ENCODE data around the gene FRZB.

The FRZB gene

DNA sequence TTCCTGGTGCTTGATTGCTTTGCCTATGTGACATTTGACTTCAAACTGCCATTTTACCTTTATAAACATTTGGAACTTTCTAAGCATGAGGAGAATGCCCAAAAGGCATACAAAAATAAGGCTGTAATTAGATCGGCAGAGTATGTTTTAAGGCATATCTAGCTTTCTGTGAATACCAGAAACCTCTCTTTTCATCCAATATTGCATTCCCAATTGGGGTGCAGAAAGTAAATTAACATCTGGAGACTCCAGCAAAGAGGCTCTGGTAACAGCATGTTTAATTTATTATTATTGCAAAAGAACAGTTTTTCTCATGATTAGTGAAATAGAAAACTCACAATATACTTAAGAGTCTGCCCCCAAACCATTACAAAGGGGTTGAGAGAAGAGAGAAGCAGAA lies 32.1 kb downstream of the FRZB start:
- no peak for DNase-seq (ENCODE audit: low read depth)

DNA sequence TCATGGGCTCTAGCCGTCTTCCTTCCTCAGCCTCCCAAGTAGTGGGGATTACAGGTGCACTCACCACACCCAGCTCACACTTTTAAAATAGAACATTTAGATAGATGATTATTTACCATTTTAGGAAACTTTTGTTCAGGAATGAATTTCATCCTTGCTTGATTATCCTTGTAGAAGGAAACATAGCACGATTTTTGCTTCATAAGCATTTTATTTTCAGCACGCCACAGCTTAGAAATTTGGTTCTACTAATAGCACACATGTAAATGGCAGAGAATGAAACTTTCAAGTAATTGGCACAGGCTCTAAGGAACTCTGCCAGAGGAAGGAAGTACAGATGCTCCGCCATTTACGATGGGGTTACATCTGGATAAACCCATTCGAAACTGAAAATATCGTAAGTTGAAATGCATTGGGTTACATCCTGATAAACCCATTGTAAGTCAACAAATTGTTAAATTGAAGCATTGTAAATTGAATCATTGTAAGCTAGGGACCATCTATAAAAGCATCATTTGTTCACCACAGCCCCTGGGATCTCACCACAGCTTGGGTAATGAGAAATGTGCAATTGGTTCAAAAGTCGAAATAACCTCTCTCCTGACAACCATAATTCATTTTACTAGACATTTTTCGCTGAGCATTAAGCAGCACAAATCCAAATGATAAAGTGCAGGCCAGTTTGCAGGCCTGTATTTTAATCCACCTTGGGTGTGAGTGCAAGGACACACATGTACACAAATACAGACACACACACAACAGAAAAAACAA lies 33.2 kb downstream of the FRZB start:
- no peak for DNase-seq (ENCODE audit: low read depth)

DNA sequence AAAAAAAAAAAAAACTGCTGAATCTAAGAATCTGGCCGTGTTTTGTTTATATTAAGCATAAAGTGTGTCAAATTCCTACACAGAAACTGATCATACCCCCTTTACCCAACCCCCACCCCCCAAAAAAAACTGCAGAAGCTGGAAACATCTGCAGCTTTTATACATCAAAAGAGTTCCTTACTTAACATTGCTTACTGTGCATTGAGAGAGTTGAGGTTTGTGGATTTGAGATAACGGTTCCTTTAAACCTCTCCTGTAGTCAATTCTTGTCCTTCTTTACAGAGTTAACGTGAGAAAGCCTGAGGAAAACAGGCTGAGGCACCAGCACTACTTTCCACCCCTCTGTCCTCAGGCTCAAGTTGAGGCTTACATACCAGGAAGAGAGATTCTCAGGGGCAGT lies 34.5 kb downstream of the FRZB start:
- DNase-seq (ENCODE audit: low read depth), result no peak

DNA sequence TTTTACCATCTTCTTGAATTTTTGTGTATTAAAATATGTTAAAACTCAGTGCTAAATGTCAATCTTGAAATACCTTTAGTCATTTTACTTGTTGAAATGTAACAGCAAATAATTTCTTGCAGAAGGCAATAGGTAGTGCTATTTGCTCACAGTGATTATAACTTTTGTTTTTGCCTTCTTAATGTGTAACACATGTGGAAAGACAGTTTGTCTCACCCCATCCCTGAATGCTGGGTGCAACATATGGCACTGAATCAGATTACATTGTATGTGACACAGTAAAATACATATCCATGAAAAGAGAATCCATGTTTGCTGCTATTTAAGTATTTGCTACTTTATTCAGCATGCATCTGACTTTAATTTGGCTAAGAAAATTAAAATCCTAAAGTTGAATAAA lies 35.3 kb downstream of the FRZB start:
- DNase-seq (ENCODE audit: low read depth), result no peak

DNA sequence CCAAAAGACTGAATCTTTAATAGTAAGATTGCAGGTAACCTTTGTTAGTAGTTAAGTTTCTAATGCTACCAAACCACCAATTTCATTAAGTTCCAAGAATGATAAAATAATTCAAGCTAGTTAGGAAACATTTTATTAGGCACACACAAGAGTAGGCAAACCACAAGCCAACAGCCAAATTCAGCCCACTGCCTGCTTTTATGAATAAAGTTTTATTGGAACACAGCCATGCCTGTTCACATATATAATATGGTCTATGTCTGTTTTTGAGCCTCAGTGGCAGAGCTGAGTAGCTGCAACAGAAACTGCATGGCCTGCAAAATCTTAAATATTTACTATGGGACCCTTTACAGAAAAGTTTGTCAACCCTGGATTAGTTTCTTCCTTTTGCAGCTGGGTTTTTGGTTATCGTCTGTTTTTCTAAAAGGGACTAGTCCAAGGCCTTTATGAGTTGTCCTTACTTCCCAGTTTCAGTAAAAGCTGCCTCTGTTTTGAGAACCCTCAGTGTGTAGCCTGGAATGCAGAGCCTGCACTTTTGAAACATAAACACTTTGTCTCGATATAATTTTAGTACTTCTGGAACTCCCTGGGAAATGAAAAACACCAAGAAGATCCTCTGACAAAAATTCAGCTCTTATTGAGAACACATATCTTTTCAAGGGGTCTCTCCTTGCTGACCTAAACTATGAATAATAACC lies 39.1 kb downstream of the FRZB start:
- DNase-seq (ENCODE audit: low read depth), result no peak

DNA sequence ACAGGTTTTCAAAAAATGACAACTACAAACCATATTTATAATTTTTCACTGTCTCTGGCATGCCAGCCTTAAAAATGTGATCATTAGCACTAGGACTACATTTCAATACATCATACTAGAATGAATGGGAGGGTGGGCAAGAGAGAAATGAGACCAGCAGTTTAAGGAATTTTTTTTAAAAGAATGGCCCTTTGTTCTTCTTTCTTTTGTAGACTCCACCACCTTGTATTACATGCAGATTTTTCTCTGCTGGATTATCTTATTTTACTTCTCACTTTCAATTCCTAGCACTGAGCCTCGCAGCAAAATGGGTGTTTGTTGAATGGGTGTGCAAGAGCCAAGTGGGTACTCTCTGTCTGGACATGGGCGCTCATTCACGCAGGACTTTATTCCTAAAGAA lies 39.9 kb downstream of the FRZB start:
- no peak for DNase-seq (ENCODE audit: low read depth)

DNA sequence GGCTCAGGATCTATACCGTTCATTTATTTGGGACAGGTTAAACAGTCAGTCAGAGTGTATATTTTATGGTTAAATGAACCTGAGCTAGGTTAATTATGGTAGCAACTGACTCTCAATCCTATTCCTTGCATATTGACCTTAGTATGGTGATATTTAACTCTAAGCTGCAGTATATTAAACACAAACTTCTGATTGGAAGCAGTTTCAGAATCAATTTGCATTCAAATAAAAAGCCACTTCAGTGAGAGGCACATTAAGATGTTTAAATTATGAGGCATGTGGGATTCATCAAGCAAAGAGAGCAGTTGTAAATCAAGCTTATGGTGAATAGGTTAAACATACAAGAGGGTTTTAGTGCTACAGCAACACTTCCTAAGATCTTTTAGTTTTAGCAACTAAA lies 40.4 kb downstream of the FRZB start:
- no peak for DNase-seq (ENCODE audit: low read depth)

DNA sequence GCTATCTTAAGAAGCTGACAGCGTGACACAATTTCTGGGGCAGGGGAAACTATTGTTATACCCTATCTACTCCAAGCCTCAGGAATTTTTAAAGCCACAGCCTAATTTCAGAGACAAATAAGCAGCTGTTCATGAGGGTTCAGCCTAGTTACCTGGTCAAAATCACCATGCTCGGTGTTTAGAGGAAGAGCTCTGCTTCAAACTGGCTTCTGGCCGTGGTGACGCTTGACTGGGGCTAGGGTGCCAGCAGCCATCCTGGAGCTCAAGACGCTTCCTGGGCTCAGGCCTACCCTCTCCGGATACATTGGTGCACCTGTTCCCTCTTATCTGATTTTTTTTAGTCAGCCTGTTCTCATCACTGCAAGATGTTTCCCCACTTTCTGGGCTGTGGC lies 41.7 kb downstream of the FRZB start:
- no peak for DNase-seq (ENCODE audit: low read depth)

DNA sequence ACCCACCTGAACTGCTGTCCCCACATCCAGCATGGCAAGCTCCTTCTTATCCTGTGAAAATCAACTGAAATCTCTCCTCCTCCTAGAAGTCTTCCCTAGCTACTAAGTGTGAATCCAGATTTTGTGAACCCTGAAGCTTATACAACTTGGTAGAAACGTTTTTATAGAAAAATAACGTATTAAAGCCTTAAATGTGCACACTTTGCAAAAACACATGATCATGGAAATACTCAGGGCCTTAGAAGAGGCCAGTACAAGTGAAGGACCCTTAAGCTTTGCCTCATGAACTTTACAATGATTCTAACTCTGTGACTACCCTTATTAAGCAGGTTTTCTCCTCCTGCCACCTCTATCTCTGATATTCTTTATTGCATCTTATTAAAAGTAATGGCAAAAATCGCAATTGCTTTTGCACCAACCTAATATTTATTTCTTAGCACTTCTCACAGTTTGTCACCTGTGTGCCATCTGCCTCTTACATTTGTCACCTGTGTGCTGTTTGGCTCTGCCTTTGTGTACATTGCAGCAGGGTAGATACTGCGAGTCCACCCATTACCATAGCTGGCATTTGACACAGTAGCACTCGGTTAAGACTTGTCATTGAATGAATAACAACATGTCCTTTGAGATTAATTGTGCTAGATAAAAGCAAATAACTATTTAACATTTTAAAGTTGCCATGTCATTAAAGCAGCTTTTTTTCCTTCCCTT lies 42.2 kb downstream of the FRZB start:
- no peak for DNase-seq (ENCODE audit: low read depth)

DNA sequence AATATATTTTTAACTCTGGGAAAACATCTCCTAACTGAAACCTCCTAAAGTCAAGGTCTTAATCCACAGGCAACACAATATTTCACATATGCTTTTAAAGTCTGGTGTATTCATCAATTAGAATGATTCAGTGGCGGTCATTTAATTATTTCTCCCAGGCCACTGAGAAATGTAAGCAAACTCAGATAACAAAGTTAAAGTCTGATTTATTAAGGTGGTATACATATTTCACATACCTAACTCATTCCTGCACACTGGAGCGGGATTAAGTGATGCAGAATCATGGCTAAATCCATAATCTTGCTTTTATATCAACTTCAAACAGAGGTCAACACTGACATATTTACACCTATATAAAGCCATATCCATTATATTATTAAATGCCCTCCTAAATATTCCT lies 43.7 kb downstream of the FRZB start:
- no peak for DNase-seq (ENCODE audit: low read depth)

DNA sequence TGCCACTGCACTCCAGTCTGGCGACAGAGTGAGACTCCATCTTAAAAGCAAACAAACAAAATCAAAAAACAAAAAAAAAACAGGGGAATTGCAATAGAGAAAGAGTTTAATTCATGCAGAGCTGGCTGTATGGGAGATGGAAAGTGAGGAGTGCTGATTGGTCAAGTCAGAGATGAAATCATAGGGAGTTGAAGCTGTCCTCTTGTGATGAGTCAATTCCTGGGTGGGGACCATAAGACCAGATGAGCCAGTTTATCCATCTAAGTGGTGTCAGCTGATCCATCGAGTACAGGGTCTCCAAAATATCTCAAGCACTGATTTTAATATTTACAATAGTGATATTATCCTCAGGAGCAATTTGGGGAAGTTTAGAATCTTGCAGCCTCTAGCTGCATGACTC lies 45.3 kb downstream of the FRZB start:
- no peak for DNase-seq (ENCODE audit: low read depth)

DNA sequence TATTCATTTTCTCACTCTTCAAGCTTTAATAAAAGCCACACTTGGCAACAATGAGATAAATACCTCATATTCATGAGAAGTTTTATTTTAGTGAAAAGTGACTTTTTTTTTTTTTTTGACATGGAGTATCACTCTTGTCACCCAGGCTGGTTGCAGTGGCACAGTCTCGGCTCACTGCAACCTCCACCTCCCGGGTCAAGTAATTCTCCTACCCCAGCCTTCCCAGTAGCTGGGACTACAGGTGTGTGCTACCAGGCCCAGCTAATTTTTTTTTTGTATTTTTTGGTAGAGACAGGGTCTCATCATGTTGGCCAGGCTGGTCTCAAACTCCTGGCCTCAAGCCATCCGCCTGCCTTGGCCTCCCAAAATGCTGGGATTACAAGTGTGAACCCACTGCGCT lies 47.0 kb downstream of the FRZB start:
- no peak for DNase-seq (ENCODE audit: low read depth)

DNA sequence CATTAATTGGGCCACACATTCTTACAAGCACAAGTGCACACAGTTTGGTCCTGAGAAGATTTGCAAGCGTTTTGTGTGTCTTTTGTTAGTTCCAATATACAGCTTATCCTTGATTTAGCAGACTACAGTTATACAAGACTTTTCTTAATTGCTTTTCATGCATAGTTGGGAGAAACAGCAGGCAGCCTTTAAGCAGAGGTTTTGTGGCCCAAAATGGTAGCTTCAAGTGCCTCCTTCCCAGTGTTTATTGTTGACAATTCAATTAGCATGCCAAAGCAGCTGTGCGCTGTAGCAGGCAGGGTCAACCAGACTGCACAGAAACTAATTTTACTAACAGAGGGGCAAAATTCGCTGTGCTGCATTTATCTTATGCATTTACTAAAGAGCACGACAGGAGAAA lies 47.5 kb downstream of the FRZB start:
- DNase-seq (ENCODE audit: low read depth), result no peak

DNA sequence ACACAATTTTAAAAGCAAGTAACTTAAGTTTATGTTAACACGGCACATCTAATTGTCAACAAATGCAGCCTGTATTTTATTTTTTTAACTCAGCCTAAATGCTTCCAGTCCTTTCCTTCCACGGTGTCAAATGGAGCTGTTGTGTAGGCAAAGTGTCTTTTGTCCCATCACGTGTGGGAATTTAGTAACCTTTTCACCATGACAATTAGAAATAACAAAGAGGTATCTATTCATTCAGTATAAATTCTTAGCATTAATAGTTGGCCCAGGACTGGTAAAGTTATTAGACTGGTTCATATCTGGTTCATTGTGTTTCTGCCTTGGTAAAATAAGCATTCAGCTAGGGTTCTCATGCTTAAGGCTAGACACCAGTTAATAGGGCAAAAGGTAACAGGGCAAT lies 47.9 kb downstream of the FRZB start:
- DNase-seq (ENCODE audit: low read depth), result no peak

DNA sequence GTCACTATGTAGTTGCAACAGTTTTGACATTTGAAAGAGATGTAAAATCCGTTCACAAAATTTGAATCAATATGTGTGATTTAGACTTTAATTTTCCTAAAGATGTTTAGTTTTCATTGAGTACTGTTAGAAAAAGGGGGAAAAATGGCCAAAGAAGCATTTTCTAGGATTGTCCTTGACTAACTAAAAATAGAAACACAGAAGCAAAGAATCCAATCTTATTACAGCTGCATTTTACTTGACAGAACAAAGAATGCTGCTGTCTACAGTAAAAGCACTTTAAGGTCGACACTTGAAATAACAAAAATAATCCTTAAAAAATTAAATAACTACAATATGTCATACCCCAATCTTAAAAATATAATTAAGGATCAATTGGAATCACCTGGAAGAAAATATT lies 48.9 kb downstream of the FRZB start:
- no peak for DNase-seq (ENCODE audit: low read depth)

DNA sequence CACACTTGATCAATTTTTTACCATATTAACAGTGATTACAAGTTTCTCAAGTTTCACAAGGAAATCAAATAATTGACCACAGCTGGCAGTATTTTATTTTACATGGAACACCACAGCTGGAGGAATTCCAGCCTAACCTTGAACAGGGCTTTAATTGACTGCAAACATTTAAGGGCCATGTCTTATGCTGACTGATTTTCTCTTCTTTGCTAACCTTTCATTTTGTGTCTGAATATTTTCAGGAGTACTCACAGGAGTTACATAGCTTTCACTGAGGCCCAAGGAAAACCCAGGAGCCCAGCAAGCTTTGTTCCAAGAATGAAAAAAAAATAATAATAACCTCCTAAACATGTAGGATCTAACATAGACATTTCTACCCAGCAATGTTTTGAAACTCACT lies 49.6 kb downstream of the FRZB start:
- DNase-seq (ENCODE audit: low read depth), result no peak

DNA sequence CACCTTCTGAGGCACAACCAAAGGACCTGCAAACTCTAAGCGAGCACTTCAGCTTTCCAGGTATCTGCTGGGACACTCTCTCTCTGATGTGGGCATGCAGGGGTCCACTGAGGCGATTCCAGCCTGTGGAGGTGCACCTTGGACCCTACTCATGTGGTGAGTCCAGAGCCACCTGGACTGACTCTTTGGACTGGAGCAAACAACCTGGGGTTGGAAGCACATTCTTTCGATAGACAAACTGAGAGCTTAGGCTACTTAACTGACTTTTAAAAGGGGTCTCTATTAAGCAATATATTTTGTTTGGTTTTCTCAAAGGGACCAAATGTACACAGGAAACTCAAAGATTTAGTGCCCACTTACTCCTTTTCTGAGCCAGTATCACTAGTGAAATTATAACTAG lies 51.6 kb downstream of the FRZB start:
- no peak for DNase-seq (ENCODE audit: low read depth)

DNA sequence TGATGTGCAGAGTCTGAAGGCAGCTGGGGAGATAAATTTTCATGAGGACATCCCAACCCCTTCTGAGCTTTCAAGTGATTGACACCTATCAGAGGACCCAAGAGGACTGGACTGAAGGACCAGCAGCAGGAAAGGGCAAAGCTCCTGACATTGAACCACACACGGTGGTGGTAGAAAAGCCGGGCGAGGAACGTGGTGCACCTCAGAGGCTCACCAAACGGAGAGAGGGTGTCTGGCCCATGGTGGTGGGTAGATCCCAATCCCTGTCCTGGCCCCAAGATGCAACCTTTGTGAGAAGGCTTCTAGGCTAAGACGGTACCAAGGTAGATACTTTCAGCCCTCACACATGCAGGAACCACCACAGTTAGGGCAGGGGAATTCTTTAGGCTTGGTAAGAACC lies 52.1 kb downstream of the FRZB start:
- DNase-seq (ENCODE audit: low read depth), result no peak

DNA sequence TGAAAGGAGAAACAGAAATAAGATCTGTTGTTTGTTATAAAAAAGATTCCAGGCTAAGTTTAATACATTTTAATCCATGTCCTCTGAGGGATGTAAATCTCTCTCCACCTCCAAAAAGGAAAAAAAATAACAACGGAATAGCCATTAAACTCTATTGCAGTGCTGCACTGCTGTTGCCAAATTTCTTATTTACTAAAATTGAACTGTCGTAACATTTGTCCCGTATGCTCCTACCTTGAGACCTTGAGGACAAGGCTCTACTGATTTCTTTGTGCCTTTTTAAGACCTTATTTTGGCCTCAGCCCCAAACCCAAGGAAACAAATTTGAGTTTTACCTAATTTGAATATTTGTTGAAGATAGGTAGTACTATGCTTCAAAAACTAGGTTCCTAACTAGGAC lies 56.4 kb downstream of the FRZB start:
- DNase-seq (ENCODE audit: low read depth), result no peak

DNA sequence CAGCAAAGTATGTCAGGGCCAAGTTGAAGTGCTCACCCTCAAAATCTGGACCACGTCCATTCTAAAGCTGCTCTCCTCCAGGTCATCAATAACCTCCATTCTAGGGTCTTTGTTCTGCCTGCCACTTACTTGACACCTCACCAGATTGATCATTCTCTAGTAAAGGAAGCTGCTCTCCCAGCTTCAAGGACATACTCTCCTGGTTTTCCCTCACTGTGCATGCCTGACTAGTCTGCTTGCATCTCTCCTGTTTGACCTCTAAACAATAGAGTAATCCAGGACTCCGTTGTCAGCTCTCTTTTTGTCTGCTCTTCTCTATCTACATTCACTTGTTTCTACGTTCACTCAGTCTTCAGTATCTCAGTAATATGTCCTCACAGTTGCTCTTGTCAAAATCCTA lies 59.1 kb downstream of the FRZB start:
- DNase-seq (ENCODE audit: low read depth), result no peak

DNA sequence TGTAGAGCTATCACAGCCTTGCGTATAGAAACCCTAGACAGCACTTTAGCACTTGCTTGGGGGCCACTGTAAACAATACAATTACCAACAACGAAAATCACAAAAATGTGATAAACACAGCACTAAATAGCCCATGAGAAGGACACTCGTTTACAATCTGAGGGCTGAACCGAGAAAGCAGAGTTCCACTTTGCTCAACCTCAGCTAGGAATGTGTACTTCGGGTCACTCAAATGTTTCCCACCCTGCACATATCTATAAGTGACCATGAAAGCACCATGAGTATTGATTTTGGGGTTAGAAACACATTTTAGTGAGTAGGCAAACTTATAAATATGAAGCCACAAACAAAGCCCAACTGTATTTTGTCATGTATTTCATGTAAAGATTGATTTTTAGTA lies 62.3 kb downstream of the FRZB start:
- no peak for DNase-seq (ENCODE audit: low read depth)

DNA sequence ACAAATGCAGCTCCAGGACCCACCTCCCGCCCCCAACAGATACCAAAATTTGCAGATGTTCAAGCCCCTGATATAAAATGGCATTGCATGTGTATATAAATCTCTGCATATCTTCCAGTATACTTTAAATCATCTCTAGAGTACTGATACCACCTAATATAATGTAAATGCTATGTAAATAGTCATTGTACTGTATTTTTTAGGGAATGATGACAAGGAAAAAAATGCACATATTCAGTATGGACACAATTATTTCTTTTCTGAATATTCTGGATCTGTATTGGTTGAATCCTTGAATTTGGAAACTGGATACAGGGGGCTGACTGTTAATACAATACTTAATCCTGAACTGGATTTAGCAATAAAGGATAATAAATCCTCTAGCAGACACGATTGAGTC lies 67.7 kb downstream of the FRZB start:
- no peak for DNase-seq (ENCODE audit: low read depth)

DNA sequence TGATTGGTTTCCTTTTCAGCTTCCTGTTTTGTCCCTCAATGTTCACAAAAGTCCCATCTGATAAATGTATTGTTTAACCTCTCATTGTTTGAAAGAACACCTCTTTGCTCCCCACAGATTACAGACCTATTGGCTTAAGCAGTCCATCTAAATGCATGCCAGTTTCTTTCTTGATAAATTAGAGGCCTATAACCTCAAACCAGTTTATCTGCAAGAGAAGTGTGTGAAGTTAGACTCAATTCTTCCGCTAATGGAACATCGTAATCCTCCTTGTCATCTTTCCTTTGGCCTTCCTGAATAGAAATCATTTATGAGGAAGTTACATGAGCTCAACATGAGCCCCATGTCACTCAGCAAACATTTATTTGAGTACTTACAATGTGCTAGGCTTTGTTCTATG lies 74.0 kb downstream of the FRZB start:
- DNase-seq (ENCODE audit: low read depth), result no peak

DNA sequence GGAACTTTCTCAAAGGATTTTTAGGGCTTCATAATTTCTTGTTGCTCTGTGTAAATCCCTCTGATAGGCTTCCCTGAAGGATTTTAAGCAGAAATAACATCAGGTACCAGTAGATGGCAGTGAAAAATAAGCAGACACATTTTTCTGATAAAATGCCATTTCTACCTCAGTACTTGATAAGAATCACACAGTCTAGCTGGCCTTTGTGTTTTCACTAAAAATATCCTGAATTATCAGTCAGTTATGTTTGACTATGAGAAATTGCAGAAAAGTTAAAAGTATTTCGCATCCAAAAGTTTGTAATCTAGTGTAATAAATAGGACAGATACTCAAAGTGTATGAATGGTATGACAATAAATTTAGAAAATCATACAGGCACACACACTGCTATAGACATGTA lies 81.7 kb downstream of the FRZB start:
- no peak for DNase-seq (ENCODE audit: low read depth)
